K562 (cell line): ENCODE results near the gene DHX40. TPM values are rescaled to one million over a fixed set of nuclear protein-coding genes. Genes with fewer than 3 reads are reported as not detected.
"Not testable (repeated sequence)": the region's sequence is repeated elsewhere in the genome, so short reads cannot be mapped to it uniquely, and the experiment has no call there.

Experiments
- ATAC-seq: fragments of 200-7000 bp; cut with Tn5 transposase; 3 replicates; pipeline ENCODE4 v1.9.1; 2020; ENCODE audit warnings: moderate library complexity
- BruUV-seq: library from RNA; stranded (reverse); fragments of 400-500 nt; replicated peaks from 2 replicates; lab custom pipeline; 2021; lab: Mats Ljungman, UMichigan
- CTCF ChIA-PET: fragments of 300-600 bp; formaldehyde crosslinking; extraction: SDS; loops from one replicate; lab custom pipeline; 2021; ENCODE audit warnings: low intra/inter-chr PET ratio; lab: Yijun Ruan, JAX
- POLR2A ChIA-PET: fragments of 300-600, 350-650 bp; sonication (Branson Sonifier 250); formaldehyde crosslinking; extraction: SDS; loops from one replicate; lab custom pipeline; 2021; ENCODE audit warnings: antibody characterized with exemption, inconsistent platforms; lab: Yijun Ruan, JAX
- DNase-seq, 4 experiments: peaks; one replicate each; pipeline versions ENCODE4 v3.0.0 to v3.0.0-alpha.2; 2011 to 2018; ENCODE audit warnings: low spot score in 3 of 4, mixed read lengths in 3 of 4; ENCODE audit errors: extremely low read depth in 1 of 4
- FAIRE-seq: peaks from 2 replicates; lab custom pipeline; 2011; peaks lifted over from hg19 to GRCh38; lab: Jason Lieb, UNC
- H2AFZ ChIP-seq: 2 replicates; pipeline ENCODE4 v1.6.0; 2011; ENCODE audit warnings: low read depth, low read length, control low read depth, inconsistent platforms
- H3K27ac ChIP-seq: fragments of 200-600 bp; 3 replicates; pipeline ENCODE4 v1.8.0; 2011; ENCODE audit warnings: low read depth, mild to moderate bottlenecking, control low read depth, inconsistent platforms, low read length, moderate library complexity, mixed read lengths; ENCODE audit errors: extremely low read depth
- H3K27me3 ChIP-seq, 2 experiments: fragments of 300-600 bp in 1 of 2; 2 replicates in 1 of 2; 3 replicates in 1 of 2; pipeline versions ENCODE4 v1.6.0 to v1.8.0; 2011; ENCODE audit warnings: inconsistent platforms in 2 of 2, low read length in 2 of 2, mild to moderate bottlenecking in 1 of 2, mixed read lengths in 1 of 2, moderate library complexity in 1 of 2; ENCODE audit not compliant: control insufficient read depth in 2 of 2, insufficient read depth in 2 of 2
- H3K36me3 ChIP-seq: fragments of 300-600 bp; 3 replicates; pipeline ENCODE4 v1.8.0; 2011; ENCODE audit warnings: mild to moderate bottlenecking, low read length, inconsistent platforms; ENCODE audit not compliant: control insufficient read depth, insufficient read depth
- H3K4me1 ChIP-seq, 2 experiments: fragments of 200-600 bp in 1 of 2; replicated peaks in 1 of 2; 2 replicates in 1 of 2; 3 replicates in 1 of 2; pipeline versions ENCODE4 v1.5.1 to v1.8.0; 2011; ENCODE audit warnings: inconsistent platforms in 2 of 2, low read length in 2 of 2, mild to moderate bottlenecking in 1 of 2, mixed read lengths in 1 of 2, moderate library complexity in 1 of 2; ENCODE audit not compliant: control insufficient read depth in 2 of 2, insufficient read depth in 2 of 2
- H3K4me2 ChIP-seq: 2 replicates; pipeline ENCODE4 v1.6.1; 2011; ENCODE audit warnings: low read length, control low read depth, inconsistent platforms, mixed read lengths; ENCODE audit not compliant: insufficient read depth
- H3K4me3 ChIP-seq: fragments of 200-600 bp; sonication (generic), shearing (Covaris generic); 2 replicates; pipeline ENCODE4 v1.5.1; 2016; ENCODE audit warnings: control low read depth, inconsistent platforms
- H3K79me2 ChIP-seq: fragments of 200-600 bp; 3 replicates; pipeline ENCODE4 v1.8.0; 2011; ENCODE audit warnings: low read length, inconsistent platforms; ENCODE audit not compliant: control insufficient read depth, insufficient read depth
- H3K9ac ChIP-seq, 2 experiments: 2 replicates each; pipeline versions ENCODE4 v1.6.0 to v1.6.1; 2011; ENCODE audit warnings: low read depth in 2 of 2, low read length in 2 of 2, control low read depth in 1 of 2, inconsistent platforms in 1 of 2, mild to moderate bottlenecking in 1 of 2, mixed read lengths in 1 of 2; ENCODE audit not compliant: insufficient read depth in 1 of 2
- H3K9me1 ChIP-seq: one replicate; pipeline ENCODE4 v1.6.0; 2011; ENCODE audit warnings: inconsistent platforms, mild to moderate bottlenecking, low read length, moderate library complexity; ENCODE audit not compliant: control insufficient read depth, insufficient read depth
- H3K9me3 ChIP-seq: replicated peaks from 2 replicates; pipeline ENCODE4 v1.5.1; 2011; ENCODE audit warnings: low read depth, low read length, inconsistent platforms; ENCODE audit not compliant: control insufficient read depth, insufficient read depth
- H4K20me1 ChIP-seq: replicated peaks from 2 replicates; pipeline ENCODE4 v1.6.1; 2011; ENCODE audit warnings: low read length, inconsistent platforms, mixed read lengths; ENCODE audit not compliant: control insufficient read depth, insufficient read depth
- ADNP ChIP-seq: fragments of 200-800 bp; sonication (Bioruptor generic); IDR thresholded peaks from 2 replicates; pipeline ENCODE4 v1.6.1; 2016; ENCODE audit warnings: missing genetic modification characterization, missing compliant biosample characterization
- ARID1B ChIP-seq: fragments of 450-650 bp; IDR thresholded peaks from 2 replicates; pipeline ENCODE4 v1.6.1; 2016; ENCODE audit warnings: antibody characterized with exemption, mild to moderate bottlenecking, inconsistent platforms
- CEBPG ChIP-seq, 3 experiments: fragments of 200-800 bp in 1 of 3; sonication (Bioruptor generic) in 1 of 3; sonication (generic) in 1 of 3; formaldehyde crosslinking in 1 of 3; IDR thresholded peaks in 2 of 3; conservative IDR thresholded peaks in 1 of 3; 2 replicates each; pipeline versions ENCODE4 v1.6.1 to v1.8.0; 2016 to 2022; ENCODE audit warnings: missing compliant biosample characterization in 2 of 3, missing genetic modification characterization in 2 of 3, mild to moderate bottlenecking in 1 of 3, missing genetic modification reagents in 1 of 3
- KDM1A ChIP-seq, 2 experiments: fragments of 450-650 bp; IDR thresholded peaks; 2 replicates each; pipeline ENCODE4 v1.6.1; 2016; ENCODE audit warnings: mild to moderate bottlenecking in 2 of 2
- POLR3A ChIP-seq: IDR thresholded peaks from 2 replicates; pipeline ENCODE4 v1.6.1; 2011; ENCODE audit warnings: borderline replicate concordance, mild to moderate bottlenecking, moderate library complexity; ENCODE audit not compliant: insufficient read length, insufficient read depth; ENCODE audit errors: extremely low read depth
- SMARCA4 ChIP-seq: fragments of 450-650 bp; IDR thresholded peaks from 2 replicates; pipeline ENCODE4 v1.6.1; 2016
- TBP ChIP-seq: optimal IDR thresholded peaks from 2 replicates; pipeline ENCODE3; 2011; ENCODE audit warnings: low read depth, low read length, improper control_type of control experiment
- WGBS: fragments of 100-300 bp; shearing (Covaris generic); methylation state at CpG from one replicate; pipeline ENCODE4 v1.1.6; 2016; ENCODE audit warnings: low coverage, mixed read lengths; ENCODE audit not compliant: insufficient coverage; ENCODE audit errors: missing lambda C conversion rate; 5-methylcytosine and 5-hydroxymethylcytosine counted together
- in situ Hi-C: fragments of 300-500 bp; cut with MboI; formaldehyde crosslinking; loops from 4 replicates; pipeline ENCODE4 v1.15.0; 2018; ENCODE audit warnings: inconsistent platforms, mixed read lengths
- intact Hi-C: fragments of 100-400 bp; cut with micrococcal nuclease; formaldehyde crosslinking; loops from 2 replicates; pipeline ENCODE4 v1.14.2; 2022
- polyA plus RNA-seq, 8 experiments: library from polyadenylated mRNA; depleted of rRNA in 4 of 8; stranded (reverse) in 5 of 8; unstranded in 3 of 8; fragments of >200 nt; fragmentation: Nextera tagmentation in 2 of 8; fragmentation: Illumina TruSeq in 1 of 8; extraction: Ambion mirVana in 2 of 8; extraction: Trizol in 1 of 8; gene quantifications; 2 replicates each; pipeline versions ENCODE4 v1.2.1 to v1.2.3, GENCODE V29; 2011 to 2014; ENCODE audit warnings: inconsistent platforms in 1 of 8, missing spikeins in 1 of 8
- total RNA-seq, 7 experiments: library from RNA; depleted of rRNA in 6 of 7; stranded (reverse); fragments of >200 nt in 6 of 7; fragmentation: Illumina TruSeq in 2 of 7; extraction: Trizol in 2 of 7; gene quantifications; 2 replicates each; pipeline versions ENCODE4 v1.2.1 to v1.2.3, GENCODE V29; 2011 to 2021; ENCODE audit warnings: low replicate concordance in 1 of 7
- TF ChIP-seq, protein P1 (sequence below): IDR thresholded peaks from 3 replicates; pipeline ENCODE4 v1.6.1; 2011; ENCODE audit warnings: borderline replicate concordance, mild to moderate bottlenecking, moderate library complexity; ENCODE audit not compliant: insufficient read length; ENCODE audit errors: extremely low read depth

DHX40 gene
- total and polyA plus RNA-seq, 9 of the 15 experiments (the other 6 are each of a cell fraction or from before 2014, with no cell fraction given) = 7.2 to 38.6 (median 18.7) TPM

DNA sequence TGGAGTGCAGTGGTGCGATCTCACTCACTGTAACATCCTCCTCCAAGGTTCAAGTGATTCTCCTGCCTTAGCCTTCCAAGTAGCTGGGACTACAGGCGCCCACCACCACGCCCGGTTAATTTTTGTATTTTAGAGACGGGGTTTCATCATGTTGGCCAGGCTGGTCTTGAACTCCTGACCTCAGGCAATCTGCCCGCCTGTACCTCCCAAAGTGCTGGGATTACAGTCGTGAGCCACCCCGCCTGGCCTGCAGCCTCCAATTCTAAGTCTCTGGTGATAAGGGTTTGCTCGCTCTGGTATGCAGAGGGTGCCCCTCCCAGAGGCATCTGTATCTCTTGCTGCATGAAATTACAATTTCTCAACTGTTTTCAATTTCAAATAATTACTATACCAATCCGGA is 16.4 kb upstream of the DHX40 start:
- H3K4me1 ChIP-seq; H3K36me3 ChIP-seq; TF ChIP-seq CEBPG (CRISPR knock-in tag; IDR thresholded peaks at IDR 0.05): not testable (repeated sequence)
- WGBS = 20% methylated on average over 10 of the region's 10 CpGs
- peak; percentile 83 for TF ChIP-seq TBP
- TF ChIP-seq, protein P1, sequence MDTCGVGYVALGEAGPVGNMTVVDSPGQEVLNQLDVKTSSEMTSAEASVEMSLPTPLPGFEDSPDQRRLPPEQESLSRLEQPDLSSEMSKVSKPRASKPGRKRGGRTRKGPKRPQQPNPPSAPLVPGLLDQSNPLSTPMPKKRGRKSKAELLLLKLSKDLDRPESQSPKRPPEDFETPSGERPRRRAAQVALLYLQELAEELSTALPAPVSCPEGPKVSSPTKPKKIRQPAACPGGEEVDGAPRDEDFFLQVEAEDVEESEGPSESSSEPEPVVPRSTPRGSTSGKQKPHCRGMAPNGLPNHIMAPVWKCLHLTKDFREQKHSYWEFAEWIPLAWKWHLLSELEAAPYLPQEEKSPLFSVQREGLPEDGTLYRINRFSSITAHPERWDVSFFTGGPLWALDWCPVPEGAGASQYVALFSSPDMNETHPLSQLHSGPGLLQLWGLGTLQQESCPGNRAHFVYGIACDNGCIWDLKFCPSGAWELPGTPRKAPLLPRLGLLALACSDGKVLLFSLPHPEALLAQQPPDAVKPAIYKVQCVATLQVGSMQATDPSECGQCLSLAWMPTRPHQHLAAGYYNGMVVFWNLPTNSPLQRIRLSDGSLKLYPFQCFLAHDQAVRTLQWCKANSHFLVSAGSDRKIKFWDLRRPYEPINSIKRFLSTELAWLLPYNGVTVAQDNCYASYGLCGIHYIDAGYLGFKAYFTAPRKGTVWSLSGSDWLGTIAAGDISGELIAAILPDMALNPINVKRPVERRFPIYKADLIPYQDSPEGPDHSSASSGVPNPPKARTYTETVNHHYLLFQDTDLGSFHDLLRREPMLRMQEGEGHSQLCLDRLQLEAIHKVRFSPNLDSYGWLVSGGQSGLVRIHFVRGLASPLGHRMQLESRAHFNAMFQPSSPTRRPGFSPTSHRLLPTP = peak; percentile 44
- 0 out of 2 replicates have a peak, but pooled peaks have one; percentile 8 for TF ChIP-seq ARID1B
- 0 out of 4 replicates have a peak, but pooled peaks of 1 of the 2 experiments have one; percentile 7 for TF ChIP-seq KDM1A (IDR thresholded peaks at IDR 0.05)
- peak; percentile 89 for TF ChIP-seq ADNP
- 0 out of 4 replicates have a peak, but pooled peaks of 1 of the 2 experiments have one; percentile 19 for TF ChIP-seq CEBPG (tag; conservative IDR thresholded peaks at IDR 0.05 in 1 of 2, IDR thresholded peaks at IDR 0.05 in 1 of 2)
- peak; percentile 57 for TF ChIP-seq POLR3A
- TF ChIP-seq SMARCA4 = 0 out of 2 replicates have a peak, but pooled peaks have one; percentile 29
- TF ChIP-seq, all 486 proteins: peak for 8; not testable (repeated sequence) for 478
- H3K27ac ChIP-seq, H3K9me1 ChIP-seq, H3K9me3 ChIP-seq, BruUV-seq, H4K20me1 ChIP-seq, FAIRE-seq, CTCF ChIA-PET, intact Hi-C loops, H3K4me3 ChIP-seq, H3K79me2 ChIP-seq, in situ Hi-C loops, H2AFZ ChIP-seq, H3K4me2 ChIP-seq, H3K27me3 ChIP-seq, H3K9ac ChIP-seq: not testable (repeated sequence)
- ATAC-seq (peak; percentile 90), DNase-seq (peak in 1 of 4 experiments; percentile 44)
- POLR2A ChIA-PET = interaction anchor here (1.3 kb wide), 2 partner anchors 20 to 70 kb away, joined by 3 to 4 read pairs; partner anchors contain the start of gene CLTC
